Keratinocyte (primary cell): Measurements from ENCODE around the gene AGAP1.

ENCODE experiments used
- EZH2 ChIP-seq: IDR thresholded peaks from one replicate; pipeline ENCODE4 v1.6.1; 2012; ENCODE audit warnings: inconsistent platforms, mild to moderate bottlenecking, low read length, moderate library complexity
- TF ChIP-seq, protein P1 (sequence below), 3 experiments: IDR thresholded peaks in 1 of 3; conservative IDR thresholded peaks in 1 of 3; optimal IDR thresholded peaks in 1 of 3; 2 replicates in 2 of 3; 3 replicates in 1 of 3; pipeline versions ENCODE3 to v1.5.1; 2011; ENCODE audit warnings: low read length in 3 of 3, mild to moderate bottlenecking in 3 of 3, moderate library complexity in 2 of 3, control low read depth in 1 of 3, inconsistent platforms in 1 of 3; ENCODE audit not compliant: insufficient read depth in 2 of 3; ENCODE audit errors: extremely low read depth in 1 of 3

- TF ChIP-seq, protein P1, sequence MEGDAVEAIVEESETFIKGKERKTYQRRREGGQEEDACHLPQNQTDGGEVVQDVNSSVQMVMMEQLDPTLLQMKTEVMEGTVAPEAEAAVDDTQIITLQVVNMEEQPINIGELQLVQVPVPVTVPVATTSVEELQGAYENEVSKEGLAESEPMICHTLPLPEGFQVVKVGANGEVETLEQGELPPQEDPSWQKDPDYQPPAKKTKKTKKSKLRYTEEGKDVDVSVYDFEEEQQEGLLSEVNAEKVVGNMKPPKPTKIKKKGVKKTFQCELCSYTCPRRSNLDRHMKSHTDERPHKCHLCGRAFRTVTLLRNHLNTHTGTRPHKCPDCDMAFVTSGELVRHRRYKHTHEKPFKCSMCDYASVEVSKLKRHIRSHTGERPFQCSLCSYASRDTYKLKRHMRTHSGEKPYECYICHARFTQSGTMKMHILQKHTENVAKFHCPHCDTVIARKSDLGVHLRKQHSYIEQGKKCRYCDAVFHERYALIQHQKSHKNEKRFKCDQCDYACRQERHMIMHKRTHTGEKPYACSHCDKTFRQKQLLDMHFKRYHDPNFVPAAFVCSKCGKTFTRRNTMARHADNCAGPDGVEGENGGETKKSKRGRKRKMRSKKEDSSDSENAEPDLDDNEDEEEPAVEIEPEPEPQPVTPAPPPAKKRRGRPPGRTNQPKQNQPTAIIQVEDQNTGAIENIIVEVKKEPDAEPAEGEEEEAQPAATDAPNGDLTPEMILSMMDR (optimal IDR thresholded peaks at IDR 0.05 in 1 of 3, IDR thresholded peaks at IDR 0.05 in 1 of 3, conservative IDR thresholded peaks at IDR 0.05 in 1 of 3; ENCODE audit: extremely low read depth in 1 of 3, insufficient read depth in 2 of 3, low read length in 3 of 3) = no peak
- no peak for TF ChIP-seq EZH2
Measured at GRCh38 chr2:235695602-235695895, 201.7 kb downstream of the AGAP1 start.
